K562 (cell line): ENCODE measurements around the gene AKNA. TPM values are rescaled to one million over a fixed set of nuclear protein-coding genes. Genes with fewer than 3 reads are reported as not detected.
A peak's percentile ranks its signal among the peaks of the same experiment; 100 is the strongest.

ENCODE experiments used
- ATAC-seq: fragments of 200-7000 bp; cut with Tn5 transposase; 3 replicates; pipeline ENCODE4 v1.9.1; 2020; ENCODE audit warnings: moderate library complexity
- BruUV-seq: library from RNA; stranded (reverse); fragments of 400-500 nt; replicated peaks from 2 replicates; lab custom pipeline; 2021; lab: Mats Ljungman, UMichigan
- CTCF ChIA-PET: fragments of 300-600 bp; formaldehyde crosslinking; extraction: SDS; loops from one replicate; lab custom pipeline; 2021; ENCODE audit warnings: low intra/inter-chr PET ratio; lab: Yijun Ruan, JAX
- POLR2A ChIA-PET: fragments of 300-600, 350-650 bp; sonication (Branson Sonifier 250); formaldehyde crosslinking; extraction: SDS; loops from one replicate; lab custom pipeline; 2021; ENCODE audit warnings: antibody characterized with exemption, inconsistent platforms; lab: Yijun Ruan, JAX
- DNase-seq, 4 experiments: peaks; one replicate each; pipeline versions ENCODE4 v3.0.0 to v3.0.0-alpha.2; 2011 to 2018; ENCODE audit warnings: low spot score in 3 of 4, mixed read lengths in 3 of 4; ENCODE audit errors: extremely low read depth in 1 of 4
- FAIRE-seq: peaks from 2 replicates; lab custom pipeline; 2011; peaks lifted over from hg19 to GRCh38; lab: Jason Lieb, UNC
- H2AFZ ChIP-seq: 2 replicates; pipeline ENCODE4 v1.6.0; 2011; ENCODE audit warnings: low read depth, low read length, control low read depth, inconsistent platforms
- H3K27ac ChIP-seq: fragments of 200-600 bp; 3 replicates; pipeline ENCODE4 v1.8.0; 2011; ENCODE audit warnings: low read depth, mild to moderate bottlenecking, control low read depth, inconsistent platforms, low read length, moderate library complexity, mixed read lengths; ENCODE audit errors: extremely low read depth
- H3K27me3 ChIP-seq, 2 experiments: fragments of 300-600 bp in 1 of 2; 2 replicates in 1 of 2; 3 replicates in 1 of 2; pipeline versions ENCODE4 v1.6.0 to v1.8.0; 2011; ENCODE audit warnings: inconsistent platforms in 2 of 2, low read length in 2 of 2, mild to moderate bottlenecking in 1 of 2, mixed read lengths in 1 of 2, moderate library complexity in 1 of 2; ENCODE audit not compliant: control insufficient read depth in 2 of 2, insufficient read depth in 2 of 2
- H3K36me3 ChIP-seq: fragments of 300-600 bp; 3 replicates; pipeline ENCODE4 v1.8.0; 2011; ENCODE audit warnings: mild to moderate bottlenecking, low read length, inconsistent platforms; ENCODE audit not compliant: control insufficient read depth, insufficient read depth
- H3K4me1 ChIP-seq, 2 experiments: fragments of 200-600 bp in 1 of 2; replicated peaks in 1 of 2; 2 replicates in 1 of 2; 3 replicates in 1 of 2; pipeline versions ENCODE4 v1.5.1 to v1.8.0; 2011; ENCODE audit warnings: inconsistent platforms in 2 of 2, low read length in 2 of 2, mild to moderate bottlenecking in 1 of 2, mixed read lengths in 1 of 2, moderate library complexity in 1 of 2; ENCODE audit not compliant: control insufficient read depth in 2 of 2, insufficient read depth in 2 of 2
- H3K4me2 ChIP-seq: 2 replicates; pipeline ENCODE4 v1.6.1; 2011; ENCODE audit warnings: low read length, control low read depth, inconsistent platforms, mixed read lengths; ENCODE audit not compliant: insufficient read depth
- H3K4me3 ChIP-seq: fragments of 200-600 bp; sonication (generic), shearing (Covaris generic); 2 replicates; pipeline ENCODE4 v1.5.1; 2016; ENCODE audit warnings: control low read depth, inconsistent platforms
- H3K79me2 ChIP-seq: fragments of 200-600 bp; 3 replicates; pipeline ENCODE4 v1.8.0; 2011; ENCODE audit warnings: low read length, inconsistent platforms; ENCODE audit not compliant: control insufficient read depth, insufficient read depth
- H3K9ac ChIP-seq, 2 experiments: 2 replicates each; pipeline versions ENCODE4 v1.6.0 to v1.6.1; 2011; ENCODE audit warnings: low read depth in 2 of 2, low read length in 2 of 2, control low read depth in 1 of 2, inconsistent platforms in 1 of 2, mild to moderate bottlenecking in 1 of 2, mixed read lengths in 1 of 2; ENCODE audit not compliant: insufficient read depth in 1 of 2
- H3K9me1 ChIP-seq: one replicate; pipeline ENCODE4 v1.6.0; 2011; ENCODE audit warnings: inconsistent platforms, mild to moderate bottlenecking, low read length, moderate library complexity; ENCODE audit not compliant: control insufficient read depth, insufficient read depth
- H3K9me3 ChIP-seq: replicated peaks from 2 replicates; pipeline ENCODE4 v1.5.1; 2011; ENCODE audit warnings: low read depth, low read length, inconsistent platforms; ENCODE audit not compliant: control insufficient read depth, insufficient read depth
- H4K20me1 ChIP-seq: replicated peaks from 2 replicates; pipeline ENCODE4 v1.6.1; 2011; ENCODE audit warnings: low read length, inconsistent platforms, mixed read lengths; ENCODE audit not compliant: control insufficient read depth, insufficient read depth
- CAMTA2 ChIP-seq: fragments of 250-450 bp; sonication (Bioruptor Pico); conservative IDR thresholded peaks from 2 replicates; pipeline ENCODE4 v1.5.1; 2022
- COPS2 ChIP-seq: fragments of 450-650 bp; conservative IDR thresholded peaks from 2 replicates; pipeline ENCODE4 v1.6.1; 2016; ENCODE audit warnings: mild to moderate bottlenecking, moderate library complexity
- FOXJ2 ChIP-seq: fragments of 200-800 bp; sonication (Bioruptor generic); IDR thresholded peaks from 2 replicates; pipeline ENCODE4 v1.6.1; 2016; ENCODE audit warnings: missing genetic modification characterization, missing compliant biosample characterization
- NEUROD1 ChIP-seq: fragments of 150-350 bp; IDR thresholded peaks from 2 replicates; pipeline ENCODE4 v1.6.1; 2014; ENCODE audit warnings: borderline replicate concordance, low read length, low read depth; ENCODE audit not compliant: partially characterized antibody
- NFATC3 ChIP-seq: fragments of 450-650 bp; IDR thresholded peaks from 2 replicates; pipeline ENCODE4 v1.6.1; 2017; ENCODE audit warnings: mild to moderate bottlenecking
- TARDBP ChIP-seq: fragments of 450-650 bp; IDR thresholded peaks from 2 replicates; pipeline ENCODE4 v1.6.1; 2016
- TCF3 ChIP-seq: sonication (generic); formaldehyde crosslinking; IDR thresholded peaks from 2 replicates; pipeline ENCODE4 v1.4.0; 2020; ENCODE audit warnings: mild to moderate bottlenecking, missing genetic modification reagents
- VEZF1 ChIP-seq: fragments of 200-800 bp; sonication (Bioruptor generic); IDR thresholded peaks from 2 replicates; pipeline ENCODE4 v1.6.1; 2017; ENCODE audit warnings: missing genetic modification characterization, missing compliant biosample characterization
- ZBTB11 ChIP-seq, 3 experiments: fragments of 200-800 bp in 1 of 3; fragments of 250-450 bp in 1 of 3; fragments of 450-650 bp in 1 of 3; sonication (Bioruptor Pico) in 1 of 3; sonication (Bioruptor generic) in 1 of 3; formaldehyde crosslinking in 1 of 3; IDR thresholded peaks; 2 replicates each; pipeline versions ENCODE4 v1.6.1 to v1.8.0; 2016 to 2022; ENCODE audit warnings: mild to moderate bottlenecking in 2 of 3, missing genetic modification characterization in 2 of 3, missing compliant biosample characterization in 1 of 3, moderate library complexity in 1 of 3
- WGBS: fragments of 100-300 bp; shearing (Covaris generic); methylation state at CpG from one replicate; pipeline ENCODE4 v1.1.6; 2016; ENCODE audit warnings: low coverage, mixed read lengths; ENCODE audit not compliant: insufficient coverage; ENCODE audit errors: missing lambda C conversion rate; 5-methylcytosine and 5-hydroxymethylcytosine counted together
- in situ Hi-C: fragments of 300-500 bp; cut with MboI; formaldehyde crosslinking; loops from 4 replicates; pipeline ENCODE4 v1.15.0; 2018; ENCODE audit warnings: inconsistent platforms, mixed read lengths
- intact Hi-C: fragments of 100-400 bp; cut with micrococcal nuclease; formaldehyde crosslinking; loops from 2 replicates; pipeline ENCODE4 v1.14.2; 2022
- polyA plus RNA-seq, 8 experiments: library from polyadenylated mRNA; depleted of rRNA in 4 of 8; stranded (reverse) in 5 of 8; unstranded in 3 of 8; fragments of >200 nt; fragmentation: Nextera tagmentation in 2 of 8; fragmentation: Illumina TruSeq in 1 of 8; extraction: Ambion mirVana in 2 of 8; extraction: Trizol in 1 of 8; gene quantifications; 2 replicates each; pipeline versions ENCODE4 v1.2.1 to v1.2.3, GENCODE V29; 2011 to 2014; ENCODE audit warnings: inconsistent platforms in 1 of 8, missing spikeins in 1 of 8
- total RNA-seq, 7 experiments: library from RNA; depleted of rRNA in 6 of 7; stranded (reverse); fragments of >200 nt in 6 of 7; fragmentation: Illumina TruSeq in 2 of 7; extraction: Trizol in 2 of 7; gene quantifications; 2 replicates each; pipeline versions ENCODE4 v1.2.1 to v1.2.3, GENCODE V29; 2011 to 2021; ENCODE audit warnings: low replicate concordance in 1 of 7
- TF ChIP-seq, protein P1 (sequence below): fragments of 250-450 bp; sonication (Bioruptor Pico); IDR thresholded peaks from 2 replicates; pipeline ENCODE4 v1.5.0; 2021; ENCODE audit warnings: mild to moderate bottlenecking, borderline replicate concordance
- TF ChIP-seq, protein P2 (sequence below), 2 experiments: IDR thresholded peaks; 2 replicates each; pipeline ENCODE4 v1.6.1; 2011; ENCODE audit warnings: borderline replicate concordance in 1 of 2, control low read depth in 1 of 2, low read depth in 1 of 2, low read length in 1 of 2, mild to moderate bottlenecking in 1 of 2, mixed read lengths in 1 of 2, moderate library complexity in 1 of 2; ENCODE audit not compliant: insufficient read depth in 1 of 2, insufficient read length in 1 of 2, poor library complexity in 1 of 2, severe bottlenecking in 1 of 2; ENCODE audit errors: extremely low read depth in 1 of 2

The AKNA gene
- total and polyA plus RNA-seq, 9 of the 15 experiments (the other 6 are each of a cell fraction or from before 2014, with no cell fraction given) = 0.29 to 20.5 (median 3.9) TPM

GRCh38 chr9:114363424-114363823, 24.4 kb downstream of the AKNA start:
- WGBS = 24% methylated on average over 2 of the region's 2 CpGs
- in situ Hi-C loops (no loop called here), intact Hi-C loops (no loop called here)
- ATAC-seq (peak; percentile 5; the same call in 1 of the 3 replicates), FAIRE-seq (no peak), DNase-seq (no peak)
- no peak overlapping the region for H3K4me3 ChIP-seq
- no peak overlapping the region for H3K9ac ChIP-seq
- peaks cover 0 to 3% of the 10 kb centered on the region in 2 experiments; a peak in 1 of 5 replicates for H3K4me1 ChIP-seq
- no peaks in the 10 kb centered on the region for H3K27me3 ChIP-seq
- no peaks in the 10 kb centered on the region for H3K79me2 ChIP-seq
- ChIA-PET POLR2A (interaction anchor here (0.8 to 2.3 kb wide), 2 partner anchors 14 to 29 kb away, joined by 3 to 9 read pairs; no protein-coding TSS in a partner anchor), CTCF (no interaction called here)
- no peak overlapping the region for H3K27ac ChIP-seq
- no TSS peak for BruUV-seq
- H2AFZ ChIP-seq = no peak overlapping the region
- no peaks in the 10 kb centered on the region for H4K20me1 ChIP-seq
- H3K4me2 ChIP-seq = no peak overlapping the region
- peaks cover 15% of the 10 kb centered on the region; the same call in 2 of the 3 replicates for H3K36me3 ChIP-seq
- no peaks in the 10 kb centered on the region for H3K9me1 ChIP-seq
- no peaks in the 10 kb centered on the region for H3K9me3 ChIP-seq
- TF ChIP-seq TARDBP (no peak), ZBTB11 (CRISPR knock-in tag; IDR thresholded peaks at IDR 0.05) (no peak), FOXJ2 (tag) (no peak), VEZF1 (CRISPR knock-in tag) (no peak), COPS2 (no peak), TCF3 (CRISPR knock-in tag) (no peak), NEUROD1 (no peak), NFATC3 (no peak), CAMTA2 (CRISPR knock-in tag) (no peak)
- TF ChIP-seq, protein P1, sequence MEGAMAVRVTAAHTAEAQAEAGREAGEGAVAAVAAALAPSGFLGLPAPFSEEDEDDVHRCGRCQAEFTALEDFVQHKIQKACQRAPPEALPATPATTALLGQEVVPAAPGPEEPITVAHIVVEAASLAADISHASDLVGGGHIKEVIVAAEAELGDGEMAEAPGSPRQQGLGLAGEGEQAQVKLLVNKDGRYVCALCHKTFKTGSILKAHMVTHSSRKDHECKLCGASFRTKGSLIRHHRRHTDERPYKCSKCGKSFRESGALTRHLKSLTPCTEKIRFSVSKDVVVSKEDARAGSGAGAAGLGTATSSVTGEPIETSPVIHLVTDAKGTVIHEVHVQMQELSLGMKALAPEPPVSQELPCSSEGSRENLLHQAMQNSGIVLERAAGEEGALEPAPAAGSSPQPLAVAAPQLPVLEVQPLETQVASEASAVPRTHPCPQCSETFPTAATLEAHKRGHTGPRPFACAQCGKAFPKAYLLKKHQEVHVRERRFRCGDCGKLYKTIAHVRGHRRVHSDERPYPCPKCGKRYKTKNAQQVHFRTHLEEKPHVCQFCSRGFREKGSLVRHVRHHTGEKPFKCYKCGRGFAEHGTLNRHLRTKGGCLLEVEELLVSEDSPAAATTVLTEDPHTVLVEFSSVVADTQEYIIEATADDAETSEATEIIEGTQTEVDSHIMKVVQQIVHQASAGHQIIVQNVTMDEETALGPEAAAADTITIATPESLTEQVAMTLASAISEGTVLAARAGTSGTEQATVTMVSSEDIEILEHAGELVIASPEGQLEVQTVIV (CRISPR knock-in tag) = no peak
- TF ChIP-seq, protein P2, sequence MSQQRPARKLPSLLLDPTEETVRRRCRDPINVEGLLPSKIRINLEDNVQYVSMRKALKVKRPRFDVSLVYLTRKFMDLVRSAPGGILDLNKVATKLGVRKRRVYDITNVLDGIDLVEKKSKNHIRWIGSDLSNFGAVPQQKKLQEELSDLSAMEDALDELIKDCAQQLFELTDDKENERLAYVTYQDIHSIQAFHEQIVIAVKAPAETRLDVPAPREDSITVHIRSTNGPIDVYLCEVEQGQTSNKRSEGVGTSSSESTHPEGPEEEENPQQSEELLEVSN (IDR thresholded peaks at IDR 0.05; ENCODE audit: borderline replicate concordance in 1 of 2, extremely low read depth in 1 of 2, insufficient read depth in 1 of 2, insufficient read length in 1 of 2, low read depth in 1 of 2, low read length in 1 of 2, poor library complexity in 1 of 2, severe bottlenecking in 1 of 2) = no peak
